ENCODE measurements around the gene RAD51B. TPM values are rescaled to one million over a fixed set of nuclear protein-coding genes. Genes with fewer than 3 reads are reported as not detected.
A peak's percentile ranks its signal among the peaks of the same experiment; 100 is the strongest.

The RAD51B gene
- total and polyA plus RNA-seq, 7 donors: 2.4 to 24.4 (median 7.1) TPM

DNA sequence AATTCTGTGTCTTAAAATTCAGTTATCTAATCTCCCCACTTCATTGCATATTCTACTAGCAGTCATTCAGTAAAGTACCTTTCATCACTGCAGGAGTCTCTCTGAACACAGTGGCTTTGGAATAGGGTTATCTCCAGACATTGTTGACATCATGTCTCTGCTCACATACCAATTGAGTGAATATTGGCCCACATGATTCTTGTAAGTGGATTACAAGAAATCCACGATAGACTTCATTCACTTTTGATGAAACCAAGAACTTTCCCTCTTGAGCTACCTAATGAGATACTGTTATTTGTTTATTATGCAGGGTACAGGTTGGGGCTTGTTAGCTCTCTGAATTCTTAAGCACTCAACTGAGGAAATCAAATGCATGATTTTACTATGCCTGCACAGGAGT, 284.9 kb downstream of the RAD51B start:
- no peak for DNase-seq
- Histone ChIP-seq H3K4me3 (no peak overlapping the region), H3K4me1 (peaks cover 0 to 76% (median 68%) of the 10 kb centered on the region in 4 donors), H3K27me3 (no peaks in the 10 kb centered on the region), H3K36me3 (no peaks in the 10 kb centered on the region), H3K27ac (peak overlapping the region; percentile 61 to 88 (median 78)), H3K9me3 (peaks cover 0 to 16% (median 4%) of the 10 kb centered on the region in 4 donors)
- TF ChIP-seq, protein P1, sequence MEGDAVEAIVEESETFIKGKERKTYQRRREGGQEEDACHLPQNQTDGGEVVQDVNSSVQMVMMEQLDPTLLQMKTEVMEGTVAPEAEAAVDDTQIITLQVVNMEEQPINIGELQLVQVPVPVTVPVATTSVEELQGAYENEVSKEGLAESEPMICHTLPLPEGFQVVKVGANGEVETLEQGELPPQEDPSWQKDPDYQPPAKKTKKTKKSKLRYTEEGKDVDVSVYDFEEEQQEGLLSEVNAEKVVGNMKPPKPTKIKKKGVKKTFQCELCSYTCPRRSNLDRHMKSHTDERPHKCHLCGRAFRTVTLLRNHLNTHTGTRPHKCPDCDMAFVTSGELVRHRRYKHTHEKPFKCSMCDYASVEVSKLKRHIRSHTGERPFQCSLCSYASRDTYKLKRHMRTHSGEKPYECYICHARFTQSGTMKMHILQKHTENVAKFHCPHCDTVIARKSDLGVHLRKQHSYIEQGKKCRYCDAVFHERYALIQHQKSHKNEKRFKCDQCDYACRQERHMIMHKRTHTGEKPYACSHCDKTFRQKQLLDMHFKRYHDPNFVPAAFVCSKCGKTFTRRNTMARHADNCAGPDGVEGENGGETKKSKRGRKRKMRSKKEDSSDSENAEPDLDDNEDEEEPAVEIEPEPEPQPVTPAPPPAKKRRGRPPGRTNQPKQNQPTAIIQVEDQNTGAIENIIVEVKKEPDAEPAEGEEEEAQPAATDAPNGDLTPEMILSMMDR (IDR thresholded peaks at IDR 0.05): no peak
- TF ChIP-seq POLR2A (IDR thresholded peaks at IDR 0.05): no peak
- no peak for TF ChIP-seq EP300 (IDR thresholded peaks at IDR 0.05)
- peak in 2 of 4 donors; percentile 6 to 42 for TF ChIP-seq POLR2AphosphoS5 (IDR thresholded peaks at IDR 0.05)
- 84 to 85% methylated on average over 1 of the region's 1 CpG for WGBS, 2 donors
- intact Hi-C loops (cut with DNase I): loop anchor here (2.0 to 5.0 kb wide), 4 partner anchors 34 to 128 kb away; no protein-coding TSS in a partner anchor

DNA sequence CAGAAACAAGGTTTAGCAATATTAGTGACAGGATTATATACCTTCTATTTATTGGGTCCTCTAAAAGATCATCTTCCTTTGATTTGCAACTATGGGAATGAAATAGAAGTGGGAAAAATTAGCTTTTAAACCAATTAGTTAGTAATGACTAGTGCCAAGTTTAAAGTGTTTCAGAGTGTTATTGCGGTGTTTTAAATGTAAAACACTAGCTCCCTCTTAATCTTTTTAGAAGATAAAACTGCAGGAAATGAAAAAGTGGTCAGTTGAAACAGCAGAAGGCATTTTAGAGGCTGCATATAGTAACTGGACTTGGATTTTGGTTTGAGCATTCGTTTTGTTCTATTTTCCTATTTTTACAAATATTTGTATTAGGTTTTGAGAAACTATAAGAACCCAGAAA, 286.2 kb downstream of the RAD51B start:
- H3K4me1 ChIP-seq: peaks cover 0 to 76% (median 58%) of the 10 kb centered on the region in 4 donors
- peaks cover 0 to 16% (median 4%) of the 10 kb centered on the region in 4 donors for H3K9me3 ChIP-seq
- intact Hi-C loops (cut with DNase I): loop anchor here (2.0 kb wide), 1 partner anchor 33 kb away; no protein-coding TSS in a partner anchor
- TF ChIP-seq, protein P1 (IDR thresholded peaks at IDR 0.05): no peak
- TF ChIP-seq POLR2A (IDR thresholded peaks at IDR 0.05) (no peak), POLR2AphosphoS5 (IDR thresholded peaks at IDR 0.05) (no peak), EP300 (IDR thresholded peaks at IDR 0.05) (no peak)
- no peak overlapping the region for H3K4me3 ChIP-seq
- 42 to 66% methylated on average over 2 of the region's 2 CpGs for WGBS, 2 donors
- no peaks in the 10 kb centered on the region for H3K36me3 ChIP-seq
- DNase-seq: no peak
- peak overlapping the region in 3 of 4 donors; percentile 77 to 88 (median 79) for H3K27ac ChIP-seq
- H3K27me3 ChIP-seq: no peaks in the 10 kb centered on the region

DNA sequence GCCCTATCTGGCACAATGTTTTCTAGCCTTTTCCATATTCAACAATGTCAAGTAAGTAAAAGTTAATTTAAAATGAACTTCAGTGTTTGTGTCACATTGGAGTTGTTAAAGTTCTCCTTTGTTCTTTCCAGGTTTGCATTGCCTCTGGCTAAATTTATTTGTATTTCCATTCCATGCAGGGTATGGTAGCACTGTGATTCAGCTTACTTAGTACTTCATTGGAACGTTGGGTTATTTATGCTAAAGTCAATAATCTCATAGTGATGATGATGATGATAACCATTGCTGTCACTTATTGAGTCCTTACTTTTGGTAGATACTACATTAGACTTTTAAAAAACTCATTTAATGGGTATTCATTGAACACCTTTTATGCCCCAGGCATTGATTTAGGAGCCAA, 286.9 kb downstream of the RAD51B start:
- Histone ChIP-seq H3K27me3 (no peaks in the 10 kb centered on the region), H3K27ac (peak overlapping the region in 3 of 4 donors; percentile 77 to 88 (median 79)), H3K9me3 (peaks cover 0 to 12% (median 3%) of the 10 kb centered on the region in 4 donors), H3K4me1 (peaks cover 0 to 80% (median 57%) of the 10 kb centered on the region in 4 donors), H3K4me3 (no peak overlapping the region), H3K36me3 (no peaks in the 10 kb centered on the region)
- intact Hi-C loops (cut with DNase I): no loop called here
- DNase-seq: no peak
- TF ChIP-seq POLR2AphosphoS5 (IDR thresholded peaks at IDR 0.05): no peak
- 44 to 71% methylated on average over 1 of the region's 1 CpG for WGBS, 2 donors

- 91 to 95% methylated on average over 2 of the region's 2 CpGs for WGBS, 2 donors
- TF ChIP-seq, protein P1 (IDR thresholded peaks at IDR 0.05): no peak
- TF ChIP-seq EP300 (IDR thresholded peaks at IDR 0.05) (no peak), POLR2AphosphoS5 (IDR thresholded peaks at IDR 0.05) (no peak), POLR2A (IDR thresholded peaks at IDR 0.05) (no peak)
- peaks cover 0 to 8% (median 1%) of the 10 kb centered on the region in 4 donors for H3K9me3 ChIP-seq
- H3K27ac ChIP-seq: peak overlapping the region in 3 of 4 donors; percentile 77 to 88 (median 79)
- peaks cover 0 to 84% (median 60%) of the 10 kb centered on the region in 4 donors for H3K4me1 ChIP-seq
- intact Hi-C loops (cut with DNase I): no loop called here
- no peaks in the 10 kb centered on the region for H3K36me3 ChIP-seq
- DNase-seq: no peak
- no peaks in the 10 kb centered on the region for H3K27me3 ChIP-seq
- no peak overlapping the region for H3K4me3 ChIP-seq
These were observed 287.3 kb downstream of the RAD51B start for GRCh38 chr14:68106905-68107304.

GRCh38 chr14:68109132-68109900, 289.7 kb downstream of the RAD51B start:
- no peaks in the 10 kb centered on the region for H3K27me3 ChIP-seq
- no peaks in the 10 kb centered on the region for H3K9me3 ChIP-seq
- WGBS, 2 donors: 84 to 89% methylated on average over 4 of the region's 4 CpGs
- TF ChIP-seq POLR2AphosphoS5 (IDR thresholded peaks at IDR 0.05) (peak in 1 of 4 donors; percentile 23), POLR2A (IDR thresholded peaks at IDR 0.05) (no peak)
- TF ChIP-seq, protein P1 (IDR thresholded peaks at IDR 0.05): no peak
- H3K27ac ChIP-seq: peak overlapping the region in 3 of 4 donors; percentile 69 to 88 (median 79)
- no peak overlapping the region for H3K4me3 ChIP-seq
- H3K36me3 ChIP-seq: no peaks in the 10 kb centered on the region
- DNase-seq: no peak
- H3K4me1 ChIP-seq: peaks cover 0 to 66% (median 42%) of the 10 kb centered on the region in 4 donors
- intact Hi-C loops (cut with DNase I): no loop called here
